Measurements from ENCODE around the gene CYBRD1.
A peak's percentile ranks its signal among the peaks of the same experiment; 100 is the strongest.

CYBRD1 gene

GRCh38 chr2:171557363-171557762 lies 35.1 kb downstream of the CYBRD1 start:
- no peak for DNase-seq

DNA sequence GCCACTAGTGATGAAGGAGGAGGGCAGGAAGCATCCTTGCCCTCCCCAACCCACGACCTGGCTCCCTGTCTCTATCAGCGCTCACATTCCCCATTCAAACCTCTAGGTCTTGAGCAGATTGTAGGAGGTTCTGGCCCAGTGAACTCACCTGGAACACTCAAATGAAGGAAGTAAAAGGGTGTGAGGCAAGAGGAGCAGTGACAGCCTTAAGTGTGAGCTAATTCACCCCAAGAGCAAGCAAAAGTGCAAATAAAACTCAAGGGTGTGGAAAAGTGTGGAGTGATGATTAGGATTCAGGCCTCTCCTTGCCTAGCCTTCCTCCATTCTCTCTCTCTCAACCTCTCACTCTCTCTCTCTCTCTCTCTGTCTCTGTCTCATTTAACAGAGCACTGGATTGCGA lies 41.0 kb downstream of the CYBRD1 start:
- no peak for DNase-seq

DNA sequence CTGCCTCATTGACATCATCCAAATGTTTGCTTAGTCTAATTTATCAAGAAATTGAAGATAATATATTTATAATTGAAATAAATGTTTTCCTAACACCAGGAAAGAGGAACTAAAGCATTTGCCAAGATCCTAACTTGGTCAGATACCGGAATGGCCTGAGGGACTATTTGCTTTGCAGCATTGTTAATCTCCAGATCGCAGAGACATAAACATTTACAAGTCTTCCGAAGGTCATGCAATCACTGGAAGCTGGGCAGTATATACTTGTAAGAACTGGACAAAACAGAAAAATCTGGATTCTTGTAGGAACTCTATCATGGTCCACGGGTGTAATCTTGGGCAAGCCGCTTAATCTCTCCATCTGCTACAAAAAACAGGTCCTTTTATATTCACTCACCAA lies 42.2 kb downstream of the CYBRD1 start:
- DNase-seq = no peak

- DNase-seq = no peak
Observed at GRCh38 chr2:171566057-171566456, 43.8 kb downstream of the CYBRD1 start.

DNA sequence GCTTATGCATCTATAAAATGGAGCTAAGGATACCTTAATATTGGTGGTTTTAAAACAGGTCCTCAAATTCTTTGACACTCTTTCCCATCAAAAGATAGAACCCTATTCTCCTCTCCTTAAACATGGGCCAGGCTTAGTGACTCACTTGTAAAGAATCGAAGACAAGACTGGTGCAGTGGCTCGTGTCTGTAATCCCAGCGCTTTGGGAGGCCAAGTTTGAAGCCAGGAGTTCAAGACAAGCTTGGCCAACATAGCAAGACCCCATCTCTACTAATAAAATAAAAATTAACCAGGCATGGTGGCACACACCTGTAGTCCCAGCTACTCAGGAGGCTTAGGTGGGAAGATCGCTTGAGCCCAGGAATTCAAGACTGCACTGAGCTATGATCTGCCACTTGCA lies 44.5 kb downstream of the CYBRD1 start:
- DNase-seq = no peak

- no peak for DNase-seq
Observed at GRCh38 chr2:171568089-171568488, 45.8 kb downstream of the CYBRD1 start.

GRCh38 chr2:171571721-171572120 lies 49.4 kb downstream of the CYBRD1 start:
- no peak for DNase-seq

GRCh38 chr2:171574149-171574795 lies 52.0 kb downstream of the CYBRD1 start:
- DNase-seq = peak; percentile 80 to 81

DNA sequence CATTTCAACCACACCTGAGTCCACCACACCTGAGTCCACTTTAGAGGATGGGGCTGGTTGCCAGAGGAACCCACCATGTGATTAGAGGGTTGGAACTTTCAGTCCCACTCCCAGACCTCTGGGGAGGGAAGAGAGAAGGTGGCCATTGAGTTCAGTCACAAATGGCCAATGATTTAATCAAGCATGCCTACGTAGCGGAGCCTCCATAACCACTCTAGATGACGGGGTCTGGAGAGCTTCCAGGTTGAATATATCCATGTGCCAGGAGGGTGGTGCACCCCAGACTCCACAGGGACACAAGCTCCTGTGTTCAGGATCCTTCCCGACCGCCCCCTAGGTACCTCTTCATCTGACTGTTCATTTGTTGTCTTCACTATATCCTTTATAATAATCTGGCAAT lies 53.3 kb downstream of the CYBRD1 start:
- DNase-seq = no peak

DNA sequence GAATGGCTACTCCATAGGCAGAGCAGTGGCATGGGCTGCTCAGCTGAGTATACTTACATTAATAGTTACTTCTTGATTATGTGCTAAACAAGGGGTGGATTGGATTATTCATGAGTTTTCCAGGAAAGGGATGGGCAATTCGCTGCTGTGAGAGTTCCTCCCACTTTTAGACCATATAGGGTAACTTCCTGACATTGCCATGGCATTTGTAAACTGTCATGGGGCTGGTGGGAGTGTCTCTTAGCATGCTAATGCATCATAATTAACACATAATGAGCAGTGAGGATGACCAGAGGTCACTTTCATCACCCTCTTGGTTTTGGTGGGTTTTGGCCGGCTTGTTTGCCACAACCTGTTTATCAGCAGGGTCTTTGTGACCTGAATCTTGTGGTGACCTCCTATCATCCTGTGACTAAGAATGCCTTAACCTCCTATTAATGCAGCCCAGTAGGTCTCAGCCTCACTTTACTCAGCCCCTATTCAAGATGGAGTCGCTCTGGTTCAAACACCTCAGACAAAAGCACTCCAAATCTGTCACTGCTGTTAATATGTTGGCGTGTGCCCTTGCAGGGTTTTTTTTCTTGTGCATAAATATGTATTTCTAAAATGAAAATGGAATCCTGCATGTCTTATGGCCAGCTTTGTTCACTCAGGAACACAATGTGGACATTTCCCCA lies 56.0 kb downstream of the CYBRD1 start:
- DNase-seq = no peak

- no peak for DNase-seq
Observed at GRCh38 chr2:171579481-171579880, 57.2 kb downstream of the CYBRD1 start.

- no peak for DNase-seq
Observed at GRCh38 chr2:171583566-171583965, 61.3 kb downstream of the CYBRD1 start.

- DNase-seq = no peak
Observed at GRCh38 chr2:171584001-171584400, 61.7 kb downstream of the CYBRD1 start.

GRCh38 chr2:171587132-171587531 lies 64.9 kb downstream of the CYBRD1 start:
- DNase-seq = no peak

- no peak for DNase-seq
Observed at GRCh38 chr2:171587567-171587966, 65.3 kb downstream of the CYBRD1 start.

GRCh38 chr2:171590116-171590515 lies 67.8 kb downstream of the CYBRD1 start:
- DNase-seq = no peak

- DNase-seq = no peak
Observed at GRCh38 chr2:171592036-171592555, 69.8 kb downstream of the CYBRD1 start.

DNA sequence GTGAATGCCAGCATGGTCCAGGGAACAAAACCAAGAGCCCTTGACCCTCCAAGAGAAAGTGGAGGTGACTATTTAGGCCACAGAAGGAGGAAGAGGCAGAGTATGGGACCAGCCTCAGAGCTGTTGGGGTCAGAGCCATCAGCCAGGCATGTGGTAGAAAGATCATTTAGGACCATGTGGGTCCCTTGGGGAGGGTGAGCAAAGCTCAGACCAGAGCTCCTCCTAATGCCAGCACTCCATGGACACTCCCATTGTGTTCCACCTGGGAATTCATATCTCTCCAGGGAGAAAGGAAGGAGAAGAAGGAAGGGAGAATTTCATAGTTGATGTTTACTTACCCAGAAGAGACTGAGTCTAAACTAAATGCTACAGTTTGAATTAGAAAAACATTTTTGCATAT lies 73.2 kb downstream of the CYBRD1 start:
- DNase-seq = no peak

GRCh38 chr2:171595896-171596295 lies 73.6 kb downstream of the CYBRD1 start:
- no peak for DNase-seq

GRCh38 chr2:171598713-171599319 lies 76.5 kb downstream of the CYBRD1 start:
- peak; percentile 51 to 67 for DNase-seq

DNA sequence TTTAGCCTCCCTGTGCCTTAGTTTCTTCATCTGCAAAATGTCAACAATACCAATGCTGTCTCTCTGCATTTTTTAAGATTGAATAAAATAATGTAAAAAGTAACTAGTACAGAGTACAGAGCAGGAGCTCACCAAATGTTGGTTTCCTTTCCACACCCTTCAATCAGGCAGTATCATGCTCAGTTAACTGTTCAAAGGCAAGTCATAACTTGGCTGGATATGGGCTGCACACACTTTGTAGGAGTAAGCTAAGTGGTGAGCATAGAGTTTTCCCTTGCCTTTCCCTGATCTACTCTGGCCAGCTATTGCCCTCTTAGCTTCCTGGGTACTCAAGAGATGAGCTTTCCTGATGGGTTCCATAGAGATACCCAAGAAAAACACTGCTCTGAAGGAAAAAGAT lies 77.9 kb downstream of the CYBRD1 start:
- DNase-seq = no peak

DNA sequence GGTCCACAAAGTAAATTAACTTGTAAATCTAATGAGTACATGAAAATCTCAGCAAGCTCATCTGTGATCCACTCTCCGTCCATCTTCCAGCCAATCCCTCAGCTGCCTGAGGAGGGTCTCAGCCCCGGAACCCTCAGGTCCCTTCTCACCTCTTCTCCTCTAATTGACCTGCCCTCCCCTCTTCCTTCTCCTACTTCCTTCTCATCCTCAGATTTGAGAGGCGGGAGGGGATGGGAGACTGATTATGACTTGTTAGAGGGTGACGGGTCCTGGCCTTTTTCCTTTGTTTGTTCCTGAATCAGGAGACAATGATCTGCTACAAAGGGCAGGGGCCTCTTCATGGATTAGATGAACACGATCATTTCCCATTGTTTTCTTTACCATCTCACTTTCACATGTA lies 80.1 kb downstream of the CYBRD1 start:
- no peak for DNase-seq

Data from CD4-positive, alpha-beta T cell treated with Interleukin-4 for 1 hour (primary cell).